Measurements from ENCODE around the gene FHAD1. TPM values are rescaled to one million over a fixed set of nuclear protein-coding genes. Genes with fewer than 3 reads are reported as not detected.

FHAD1 gene
- polyA plus RNA-seq, 1 of the 3 experiments (the other 2 are of a cell fraction) = 0.48 TPM

DNA sequence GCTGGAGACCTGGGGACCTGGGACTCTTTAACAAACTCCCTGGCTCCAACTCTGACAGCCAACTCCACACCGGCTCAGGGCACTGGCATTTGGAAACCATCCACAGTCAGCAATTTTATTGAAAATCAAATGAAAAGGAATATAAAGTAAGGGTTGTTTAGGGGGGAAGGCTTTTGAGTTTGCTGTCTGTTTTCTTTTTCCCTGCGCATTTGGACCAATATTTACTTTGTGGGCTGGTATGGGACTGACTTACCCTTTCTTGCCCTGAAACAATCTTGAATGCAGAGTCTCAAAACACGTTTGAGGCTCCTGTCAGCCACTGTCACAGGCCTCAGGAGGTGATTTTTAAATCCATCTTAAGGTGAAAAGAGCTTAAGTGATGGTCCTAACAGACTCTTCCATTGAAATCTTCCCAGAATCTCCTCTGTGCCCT lies 147.3 kb downstream of the FHAD1 start:
- Histone ChIP-seq H3K36me3 (replicated peaks in 1 of 2; ENCODE audit: control insufficient read depth in 1 of 2, insufficient read depth in 2 of 2, low read length in 1 of 2) (no peaks in the 10 kb centered on the region), H4K20me1 (ENCODE audit: insufficient read depth) (no peaks in the 10 kb centered on the region), H3K79me2 (ENCODE audit: insufficient read depth) (no peaks in the 10 kb centered on the region), H3K9me3 (no peaks in the 10 kb centered on the region), H3K27ac (ENCODE audit: low read depth in 2 of 2, low read length in 1 of 2) (no peak overlapping the region), H2AFZ (ENCODE audit: low read depth) (no peak overlapping the region), H3K4me3 (ENCODE audit: low read depth in 2 of 2, low read length in 1 of 2) (no peak overlapping the region), H3F3A (replicated peaks; ENCODE audit: insufficient read depth) (no peaks in the 10 kb centered on the region), H3K9ac (no peak overlapping the region), H3K4me1 (ENCODE audit: control insufficient read depth in 1 of 2, insufficient read depth in 2 of 2, low read depth in 1 of 2, low read length in 1 of 2) (peaks cover 0 to 9% of the 10 kb centered on the region in 2 experiments; a peak in 1 of 4 replicates), H3K9me2 (no peaks in the 10 kb centered on the region), H3K4me2 (no peak overlapping the region), H3K27me3 (ENCODE audit: insufficient read depth) (no peaks in the 10 kb centered on the region)
- 52% methylated on average over 3 of the region's 3 CpGs for WGBS (ENCODE audit: low lambda C conversion rate)
- no peak for DNase-seq
- POLR2A ChIA-PET = no interaction called here
- TF ChIP-seq, protein P1, sequence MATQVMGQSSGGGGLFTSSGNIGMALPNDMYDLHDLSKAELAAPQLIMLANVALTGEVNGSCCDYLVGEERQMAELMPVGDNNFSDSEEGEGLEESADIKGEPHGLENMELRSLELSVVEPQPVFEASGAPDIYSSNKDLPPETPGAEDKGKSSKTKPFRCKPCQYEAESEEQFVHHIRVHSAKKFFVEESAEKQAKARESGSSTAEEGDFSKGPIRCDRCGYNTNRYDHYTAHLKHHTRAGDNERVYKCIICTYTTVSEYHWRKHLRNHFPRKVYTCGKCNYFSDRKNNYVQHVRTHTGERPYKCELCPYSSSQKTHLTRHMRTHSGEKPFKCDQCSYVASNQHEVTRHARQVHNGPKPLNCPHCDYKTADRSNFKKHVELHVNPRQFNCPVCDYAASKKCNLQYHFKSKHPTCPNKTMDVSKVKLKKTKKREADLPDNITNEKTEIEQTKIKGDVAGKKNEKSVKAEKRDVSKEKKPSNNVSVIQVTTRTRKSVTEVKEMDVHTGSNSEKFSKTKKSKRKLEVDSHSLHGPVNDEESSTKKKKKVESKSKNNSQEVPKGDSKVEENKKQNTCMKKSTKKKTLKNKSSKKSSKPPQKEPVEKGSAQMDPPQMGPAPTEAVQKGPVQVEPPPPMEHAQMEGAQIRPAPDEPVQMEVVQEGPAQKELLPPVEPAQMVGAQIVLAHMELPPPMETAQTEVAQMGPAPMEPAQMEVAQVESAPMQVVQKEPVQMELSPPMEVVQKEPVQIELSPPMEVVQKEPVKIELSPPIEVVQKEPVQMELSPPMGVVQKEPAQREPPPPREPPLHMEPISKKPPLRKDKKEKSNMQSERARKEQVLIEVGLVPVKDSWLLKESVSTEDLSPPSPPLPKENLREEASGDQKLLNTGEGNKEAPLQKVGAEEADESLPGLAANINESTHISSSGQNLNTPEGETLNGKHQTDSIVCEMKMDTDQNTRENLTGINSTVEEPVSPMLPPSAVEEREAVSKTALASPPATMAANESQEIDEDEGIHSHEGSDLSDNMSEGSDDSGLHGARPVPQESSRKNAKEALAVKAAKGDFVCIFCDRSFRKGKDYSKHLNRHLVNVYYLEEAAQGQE (IDR thresholded peaks at IDR 0.05; ENCODE audit: low read depth, low read length) = no peak
- CTCF ChIA-PET = interaction anchor here (0.8 to 1.1 kb wide), 2 partner anchors 37 to 70 kb away, joined by 3 to 5 read pairs; no protein-coding TSS in a partner anchor

DNA sequence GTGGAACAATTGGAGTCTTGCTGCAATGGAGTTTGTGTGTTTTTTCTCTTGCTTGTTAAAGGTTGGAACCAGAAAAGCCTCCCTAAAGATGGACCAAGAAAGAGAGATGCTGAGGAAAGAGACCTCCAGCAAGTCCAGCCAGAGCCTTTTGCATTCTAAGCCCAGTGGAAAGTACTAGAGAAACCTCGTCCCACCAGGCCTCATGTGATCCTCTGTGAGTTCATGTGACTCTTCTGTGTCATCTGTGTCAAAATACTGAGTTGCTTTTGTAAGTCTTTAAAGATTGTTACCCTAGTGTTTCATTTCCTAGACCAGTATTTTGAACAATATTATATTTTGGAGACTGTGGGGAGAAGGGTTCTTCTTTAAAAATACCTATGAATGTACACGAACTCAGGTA lies 150.2 kb downstream of the FHAD1 start:
- no peak for TF ChIP-seq FOXJ3 (CRISPR knock-in tag; IDR thresholded peaks at IDR 0.05)
- TF ChIP-seq SIN3A (IDR thresholded peaks at IDR 0.05; ENCODE audit: borderline replicate concordance, low read depth, low read length) = no peak
- no peak for TF ChIP-seq RAD21 (IDR thresholded peaks at IDR 0.05; ENCODE audit: low read length)
- TF ChIP-seq ELF1 (IDR thresholded peaks at IDR 0.05) = no peak
- no peak for TF ChIP-seq RFX5 (IDR thresholded peaks at IDR 0.05; ENCODE audit: low read length)
- no peak for TF ChIP-seq EZH2phosphoT487 (IDR thresholded peaks at IDR 0.05; ENCODE audit: borderline replicate concordance, low read depth)
- TF ChIP-seq GABPA (IDR thresholded peaks at IDR 0.05; ENCODE audit: low read depth) = no peak
- Histone ChIP-seq H3K9ac (no peak overlapping the region), H3K27me3 (ENCODE audit: insufficient read depth) (no peaks in the 10 kb centered on the region), H3K27ac (ENCODE audit: low read depth in 2 of 2, low read length in 1 of 2) (no peak overlapping the region), H3K79me2 (ENCODE audit: insufficient read depth) (no peaks in the 10 kb centered on the region), H3K36me3 (replicated peaks in 1 of 2; ENCODE audit: control insufficient read depth in 1 of 2, insufficient read depth in 2 of 2, low read length in 1 of 2) (no peaks in the 10 kb centered on the region), H3K4me1 (ENCODE audit: control insufficient read depth in 1 of 2, insufficient read depth in 2 of 2, low read depth in 1 of 2, low read length in 1 of 2) (peaks cover 0 to 9% of the 10 kb centered on the region in 2 experiments; a peak in 1 of 4 replicates), H3K9me2 (no peaks in the 10 kb centered on the region), H2AFZ (ENCODE audit: low read depth) (no peak overlapping the region), H4K20me1 (ENCODE audit: insufficient read depth) (no peaks in the 10 kb centered on the region), H3K9me3 (no peaks in the 10 kb centered on the region), H3K4me2 (no peak overlapping the region), H3K4me3 (ENCODE audit: low read depth in 2 of 2, low read length in 1 of 2) (no peak overlapping the region), H3F3A (replicated peaks; ENCODE audit: insufficient read depth) (no peaks in the 10 kb centered on the region)
- ChIA-PET CTCF (no interaction called here), POLR2A (no interaction called here)
- DNase-seq = no peak
- 93% methylated on average over 2 of the region's 2 CpGs for WGBS (ENCODE audit: low lambda C conversion rate)

DNA sequence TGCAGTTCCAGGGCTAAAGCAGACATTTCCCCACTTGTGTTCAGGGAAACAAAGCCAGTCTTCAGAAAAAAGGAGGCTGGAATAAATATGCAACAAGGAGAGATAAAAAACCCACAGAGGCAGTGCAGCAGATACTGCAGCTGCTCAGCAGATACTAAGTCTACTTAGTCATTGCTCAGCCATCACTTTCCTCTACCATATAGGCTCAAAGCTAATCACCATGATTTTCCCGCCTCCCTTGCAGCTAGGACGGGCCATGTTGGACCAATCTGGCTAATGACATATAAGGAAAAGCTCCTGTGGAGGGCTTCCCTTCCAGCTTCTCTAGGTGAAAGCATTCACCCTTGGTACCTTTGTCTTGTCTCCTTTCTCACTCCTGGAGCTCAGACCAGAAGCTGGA lies 152.7 kb downstream of the FHAD1 start:
- TF ChIP-seq, protein P2, sequence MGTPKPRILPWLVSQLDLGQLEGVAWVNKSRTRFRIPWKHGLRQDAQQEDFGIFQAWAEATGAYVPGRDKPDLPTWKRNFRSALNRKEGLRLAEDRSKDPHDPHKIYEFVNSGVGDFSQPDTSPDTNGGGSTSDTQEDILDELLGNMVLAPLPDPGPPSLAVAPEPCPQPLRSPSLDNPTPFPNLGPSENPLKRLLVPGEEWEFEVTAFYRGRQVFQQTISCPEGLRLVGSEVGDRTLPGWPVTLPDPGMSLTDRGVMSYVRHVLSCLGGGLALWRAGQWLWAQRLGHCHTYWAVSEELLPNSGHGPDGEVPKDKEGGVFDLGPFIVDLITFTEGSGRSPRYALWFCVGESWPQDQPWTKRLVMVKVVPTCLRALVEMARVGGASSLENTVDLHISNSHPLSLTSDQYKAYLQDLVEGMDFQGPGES (IDR thresholded peaks at IDR 0.05; ENCODE audit: low read depth, low read length) = no peak
- TF ChIP-seq TAF1 (IDR thresholded peaks at IDR 0.05; ENCODE audit: borderline replicate concordance, low read depth, low read length) = no peak
- TF ChIP-seq GATA2 (CRISPR knock-in tag; IDR thresholded peaks at IDR 0.05) = no peak
- no peak for TF ChIP-seq MEF2A (IDR thresholded peaks at IDR 0.05; ENCODE audit: borderline replicate concordance, low read depth)
- no peak for TF ChIP-seq RAD21 (IDR thresholded peaks at IDR 0.05; ENCODE audit: low read length)
- TF ChIP-seq, protein P3, sequence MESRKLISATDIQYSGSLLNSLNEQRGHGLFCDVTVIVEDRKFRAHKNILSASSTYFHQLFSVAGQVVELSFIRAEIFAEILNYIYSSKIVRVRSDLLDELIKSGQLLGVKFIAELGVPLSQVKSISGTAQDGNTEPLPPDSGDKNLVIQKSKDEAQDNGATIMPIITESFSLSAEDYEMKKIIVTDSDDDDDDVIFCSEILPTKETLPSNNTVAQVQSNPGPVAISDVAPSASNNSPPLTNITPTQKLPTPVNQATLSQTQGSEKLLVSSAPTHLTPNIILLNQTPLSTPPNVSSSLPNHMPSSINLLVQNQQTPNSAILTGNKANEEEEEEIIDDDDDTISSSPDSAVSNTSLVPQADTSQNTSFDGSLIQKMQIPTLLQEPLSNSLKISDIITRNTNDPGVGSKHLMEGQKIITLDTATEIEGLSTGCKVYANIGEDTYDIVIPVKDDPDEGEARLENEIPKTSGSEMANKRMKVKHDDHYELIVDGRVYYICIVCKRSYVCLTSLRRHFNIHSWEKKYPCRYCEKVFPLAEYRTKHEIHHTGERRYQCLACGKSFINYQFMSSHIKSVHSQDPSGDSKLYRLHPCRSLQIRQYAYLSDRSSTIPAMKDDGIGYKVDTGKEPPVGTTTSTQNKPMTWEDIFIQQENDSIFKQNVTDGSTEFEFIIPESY (IDR thresholded peaks at IDR 0.05; ENCODE audit: borderline replicate concordance, low read depth) = no peak
- TF ChIP-seq, protein P4, sequence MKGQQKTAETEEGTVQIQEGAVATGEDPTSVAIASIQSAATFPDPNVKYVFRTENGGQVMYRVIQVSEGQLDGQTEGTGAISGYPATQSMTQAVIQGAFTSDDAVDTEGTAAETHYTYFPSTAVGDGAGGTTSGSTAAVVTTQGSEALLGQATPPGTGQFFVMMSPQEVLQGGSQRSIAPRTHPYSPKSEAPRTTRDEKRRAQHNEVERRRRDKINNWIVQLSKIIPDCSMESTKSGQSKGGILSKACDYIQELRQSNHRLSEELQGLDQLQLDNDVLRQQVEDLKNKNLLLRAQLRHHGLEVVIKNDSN (IDR thresholded peaks at IDR 0.05; ENCODE audit: borderline replicate concordance, low read depth) = no peak

More for the DNA sequence above, 152.7 kb downstream of the FHAD1 start:
- Histone ChIP-seq H3K36me3 (replicated peaks in 1 of 2; ENCODE audit: control insufficient read depth in 1 of 2, insufficient read depth in 2 of 2, low read length in 1 of 2) (no peaks in the 10 kb centered on the region), H4K20me1 (ENCODE audit: insufficient read depth) (no peaks in the 10 kb centered on the region), H3K4me2 (no peak overlapping the region), H3K9me3 (no peaks in the 10 kb centered on the region), H3K9ac (no peak overlapping the region), H3F3A (replicated peaks; ENCODE audit: insufficient read depth) (no peaks in the 10 kb centered on the region), H3K4me1 (ENCODE audit: control insufficient read depth in 1 of 2, insufficient read depth in 2 of 2, low read depth in 1 of 2, low read length in 1 of 2) (no peaks in the 10 kb centered on the region; a peak in 1 of 4 replicates), H3K27ac (ENCODE audit: low read depth in 2 of 2, low read length in 1 of 2) (no peak overlapping the region), H3K4me3 (ENCODE audit: low read depth in 2 of 2, low read length in 1 of 2) (no peak overlapping the region), H2AFZ (ENCODE audit: low read depth) (no peak overlapping the region), H3K27me3 (ENCODE audit: insufficient read depth) (no peaks in the 10 kb centered on the region), H3K9me2 (no peaks in the 10 kb centered on the region), H3K79me2 (ENCODE audit: insufficient read depth) (no peaks in the 10 kb centered on the region)
- WGBS (ENCODE audit: low lambda C conversion rate) = 81% methylated on average over 2 of the region's 2 CpGs
- CTCF ChIA-PET = interaction anchor here (1.2 to 1.9 kb wide), 4 partner anchors 11 to 96 kb away, joined by 3 to 9 read pairs (median 4); no protein-coding TSS in a partner anchor
- POLR2A ChIA-PET = no interaction called here
- no peak for DNase-seq

Measured in SK-N-SH (cell line).